Stimulated activated CD8-positive, alpha-beta memory T cell treated with anti-CD3 and anti-CD28 coated beads, Interleukin-7, amount 100 ng/mL, for 4 hours (primary cell): ENCODE data around the gene MBIP.

Experiments used
- DNase-seq, 2 donors: peaks; one replicate each; pipeline ENCODE4 v3.0.0-alpha.2; 2020; ENCODE audit warnings: low read depth in 2 of 2

MBIP gene

GRCh38 chr14:36264595-36264994 lies 55.8 kb downstream of the MBIP start:
- DNase-seq, result no peak

GRCh38 chr14:36264107-36264506 lies 56.3 kb downstream of the MBIP start:
- DNase-seq, result no peak

GRCh38 chr14:36260970-36261640 lies 59.3 kb downstream of the MBIP start:
- DNase-seq, result no peak

GRCh38 chr14:36258241-36258640 lies 62.2 kb downstream of the MBIP start:
- no peak for DNase-seq

GRCh38 chr14:36256126-36256801 lies 64.2 kb downstream of the MBIP start:
- no peak for DNase-seq

- no peak for DNase-seq
These were observed 66.3 kb downstream of the MBIP start for GRCh38 chr14:36254020-36254624.
